ENCODE results near the gene EXOC3L2. TPM values are rescaled to one million over a fixed set of nuclear protein-coding genes. Genes with fewer than 3 reads are reported as not detected.

EXOC3L2 gene
- total RNA-seq, 3 donors from 2014 or later: 0.70 to 1.4 (median 1.2) TPM

DNA sequence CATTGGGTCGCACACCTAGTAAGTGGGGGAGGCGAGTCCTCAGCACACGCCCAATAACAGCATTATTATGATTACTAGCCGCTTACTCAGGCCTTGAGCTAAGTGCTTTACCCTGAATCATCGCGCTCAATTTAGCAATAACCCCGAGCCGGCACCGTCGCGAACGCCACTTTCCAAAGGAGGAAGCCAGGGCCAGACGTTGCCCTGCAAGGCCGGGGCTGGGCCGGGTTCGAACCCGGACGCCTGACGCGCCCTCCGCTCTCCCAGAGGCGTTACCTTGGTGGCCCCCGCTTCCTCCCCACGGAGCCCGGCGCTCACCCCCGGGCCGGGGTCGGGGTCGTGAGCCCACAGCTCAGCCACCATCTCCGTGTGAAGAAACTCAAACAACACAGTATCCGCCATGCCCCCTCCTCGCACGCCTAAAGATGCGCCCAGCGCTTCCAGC, 67.4 kb downstream of the EXOC3L2 start, which contains the start of gene TRAPPC6A:
Gene TRAPPC6A, minus strand, starts transcription at position 421 of the 445 bp plus-strand sequence. Its CDS starts 19 bp downstream, at position 402.
- TF ChIP-seq, protein P1, sequence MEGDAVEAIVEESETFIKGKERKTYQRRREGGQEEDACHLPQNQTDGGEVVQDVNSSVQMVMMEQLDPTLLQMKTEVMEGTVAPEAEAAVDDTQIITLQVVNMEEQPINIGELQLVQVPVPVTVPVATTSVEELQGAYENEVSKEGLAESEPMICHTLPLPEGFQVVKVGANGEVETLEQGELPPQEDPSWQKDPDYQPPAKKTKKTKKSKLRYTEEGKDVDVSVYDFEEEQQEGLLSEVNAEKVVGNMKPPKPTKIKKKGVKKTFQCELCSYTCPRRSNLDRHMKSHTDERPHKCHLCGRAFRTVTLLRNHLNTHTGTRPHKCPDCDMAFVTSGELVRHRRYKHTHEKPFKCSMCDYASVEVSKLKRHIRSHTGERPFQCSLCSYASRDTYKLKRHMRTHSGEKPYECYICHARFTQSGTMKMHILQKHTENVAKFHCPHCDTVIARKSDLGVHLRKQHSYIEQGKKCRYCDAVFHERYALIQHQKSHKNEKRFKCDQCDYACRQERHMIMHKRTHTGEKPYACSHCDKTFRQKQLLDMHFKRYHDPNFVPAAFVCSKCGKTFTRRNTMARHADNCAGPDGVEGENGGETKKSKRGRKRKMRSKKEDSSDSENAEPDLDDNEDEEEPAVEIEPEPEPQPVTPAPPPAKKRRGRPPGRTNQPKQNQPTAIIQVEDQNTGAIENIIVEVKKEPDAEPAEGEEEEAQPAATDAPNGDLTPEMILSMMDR (IDR thresholded peaks at IDR 0.05): no peak
- Histone ChIP-seq H3K4me1 (ENCODE audit: low read depth) (peaks cover 15% of the 10 kb centered on the region), H3K4me3 (peak within 1 kb of the TSS; percentile 69), H3K36me3 (ENCODE audit: low read depth) (peaks cover 5% of the 10 kb centered on the region), H3K9me3 (no peaks in the 10 kb centered on the region)
- intact Hi-C loops (cut with DNase I, micrococcal nuclease): no loop called here
- no peak for DNase-seq
- peak; percentile 9 for ATAC-seq

DNA sequence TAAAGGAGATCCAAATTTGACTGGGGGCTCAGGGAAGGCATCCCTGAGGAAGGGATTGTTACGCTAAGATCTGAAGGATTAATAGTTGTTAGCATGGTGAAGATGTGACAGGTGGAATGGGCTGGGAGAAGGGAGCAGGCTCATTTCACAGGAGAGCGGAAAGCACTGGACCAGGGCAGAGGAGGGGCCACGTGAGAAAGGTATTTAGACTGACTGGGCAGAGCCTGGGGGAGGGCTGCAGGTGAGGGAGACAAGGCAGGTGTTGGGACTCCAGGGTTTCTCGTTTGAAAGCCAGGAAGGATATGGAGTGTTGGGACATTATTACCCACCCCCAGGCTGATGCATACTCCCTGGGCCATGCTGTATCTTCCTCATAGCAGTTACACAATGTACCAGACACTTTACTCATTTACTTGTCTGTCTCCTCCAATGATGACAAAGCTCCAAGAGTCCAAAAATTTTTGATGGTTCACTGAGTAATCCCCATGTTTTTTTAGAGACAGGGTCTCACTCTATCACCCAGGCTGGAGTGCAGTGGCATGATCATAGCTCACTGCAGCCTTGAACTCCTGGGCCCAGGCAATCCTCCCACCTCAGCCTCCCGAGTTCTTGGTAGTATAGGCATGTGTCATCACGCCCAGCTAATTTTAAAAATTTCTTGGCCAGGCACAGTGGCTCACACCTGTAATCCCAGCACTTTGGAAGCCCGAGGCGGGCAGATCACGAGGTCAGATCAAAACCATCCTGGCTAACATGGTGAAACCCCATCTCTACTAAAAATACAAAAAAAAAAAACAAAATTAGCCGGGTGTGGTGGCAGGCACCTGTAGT, 69.5 kb downstream of the EXOC3L2 start:
- no peak overlapping the region for H3K4me3 ChIP-seq
- intact Hi-C loops (cut with DNase I, micrococcal nuclease): no loop called here
- DNase-seq (no peak), ATAC-seq (no peak)
- H3K36me3 ChIP-seq (ENCODE audit: low read depth): peaks cover 5% of the 10 kb centered on the region
- H3K4me1 ChIP-seq (ENCODE audit: low read depth): peaks cover 17% of the 10 kb centered on the region
- H3K9me3 ChIP-seq: no peaks in the 10 kb centered on the region
- TF ChIP-seq, protein P1 (IDR thresholded peaks at IDR 0.05): no peak

GRCh38 chr19:45173816-45174215, 71.4 kb downstream of the EXOC3L2 start:
- no peak for DNase-seq
- TF ChIP-seq, protein P1 (IDR thresholded peaks at IDR 0.05): no peak
- Histone ChIP-seq H3K4me1 (ENCODE audit: low read depth) (peaks cover 11% of the 10 kb centered on the region), H3K4me3 (no peak overlapping the region), H3K36me3 (ENCODE audit: low read depth) (peaks cover 5% of the 10 kb centered on the region), H3K9me3 (no peaks in the 10 kb centered on the region)
- intact Hi-C loops (cut with DNase I, micrococcal nuclease): no loop called here
- ATAC-seq: no peak

DNA sequence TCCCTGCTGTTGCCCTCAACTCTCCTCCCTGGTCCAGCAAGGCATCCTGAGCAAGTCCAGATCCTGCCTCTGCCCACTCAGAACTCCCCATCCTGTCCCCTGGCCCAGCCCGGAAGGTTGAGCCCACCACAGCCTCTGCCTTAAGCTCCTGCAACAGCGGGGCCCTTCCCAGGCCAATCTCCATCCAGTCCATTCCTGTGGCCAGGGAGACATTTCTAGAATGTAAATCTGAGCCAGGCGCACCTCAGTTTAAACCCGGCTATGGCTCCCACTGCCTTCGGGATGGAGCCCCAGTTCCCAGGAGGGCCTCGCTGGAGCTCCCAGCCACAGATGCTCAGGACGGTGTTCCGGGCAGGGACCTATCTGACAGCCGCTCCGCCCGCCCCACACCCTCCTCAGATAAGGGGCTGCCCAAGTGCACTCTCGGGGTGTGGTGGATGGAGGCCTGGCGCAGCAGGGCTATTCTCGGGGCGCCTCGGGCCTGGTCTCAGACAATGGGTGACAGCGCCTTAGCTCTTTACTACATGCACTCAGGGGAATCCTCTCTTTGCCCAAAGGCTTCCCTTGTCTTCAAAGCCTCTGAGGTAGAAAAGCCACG, 72.5 kb downstream of the EXOC3L2 start:
- no peak overlapping the region for H3K4me3 ChIP-seq
- intact Hi-C loops (cut with DNase I, micrococcal nuclease): no loop called here
- TF ChIP-seq, protein P1 (IDR thresholded peaks at IDR 0.05): no peak
- no peaks in the 10 kb centered on the region for H3K9me3 ChIP-seq
- H3K4me1 ChIP-seq (ENCODE audit: low read depth): peaks cover 11% of the 10 kb centered on the region
- ATAC-seq: no peak
- no peak for DNase-seq
- no peaks in the 10 kb centered on the region for H3K36me3 ChIP-seq (ENCODE audit: low read depth)

DNA sequence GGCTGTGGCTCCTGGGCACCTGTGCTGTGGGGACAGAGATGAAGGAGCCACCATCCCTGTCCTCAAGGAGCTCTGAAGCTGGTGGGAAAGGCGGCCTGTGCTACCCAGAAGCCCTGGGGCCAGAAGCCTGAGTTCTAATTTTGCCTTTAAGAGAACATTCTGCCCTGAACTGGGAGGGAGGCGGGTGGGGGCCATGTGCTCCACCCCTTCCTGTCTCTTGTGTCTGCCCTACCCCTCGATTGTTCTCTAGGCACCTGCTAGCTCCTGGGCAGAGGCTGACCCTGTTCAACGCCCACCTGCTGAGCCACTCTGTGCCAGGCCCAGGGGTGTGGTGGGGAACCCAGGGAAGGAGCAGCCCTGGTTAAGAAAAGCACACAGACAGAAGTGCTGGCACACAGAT, 73.0 kb downstream of the EXOC3L2 start:
- DNase-seq (no peak), ATAC-seq (peak; percentile 61)
- no peaks in the 10 kb centered on the region for H3K9me3 ChIP-seq
- no peaks in the 10 kb centered on the region for H3K36me3 ChIP-seq (ENCODE audit: low read depth)
- intact Hi-C loops (cut with DNase I, micrococcal nuclease): no loop called here
- no peak overlapping the region for H3K4me3 ChIP-seq
- TF ChIP-seq, protein P1 (IDR thresholded peaks at IDR 0.05): no peak
- peaks cover 6% of the 10 kb centered on the region for H3K4me1 ChIP-seq (ENCODE audit: low read depth)

Measured in mucosa of descending colon (tissue), 3 donors.